Measurements from ENCODE around the gene XDH.
A peak's percentile ranks its signal among the peaks of the same experiment; 100 is the strongest.

Gene XDH

GRCh38 chr2:31414601-31415241, at the start of gene XDH:
XDH (minus strand) TSS chr2:31414742; CDS start chr2:31414666, 76 bp downstream.
- DNase-seq = no peak

- DNase-seq = no peak
Observed at GRCh38 chr2:31457651-31458050, 43.1 kb upstream of the XDH start.

- no peak for DNase-seq
Observed at GRCh38 chr2:31446848-31447247, 32.3 kb upstream of the XDH start.

- DNase-seq = no peak
Observed at GRCh38 chr2:31442376-31442775, 27.8 kb upstream of the XDH start.

GRCh38 chr2:31440764-31441163, 26.2 kb upstream of the XDH start:
- no peak for DNase-seq

GRCh38 chr2:31434911-31435310, 20.4 kb upstream of the XDH start:
- no peak for DNase-seq

- DNase-seq = no peak
Observed at GRCh38 chr2:31433541-31433940, 19.0 kb upstream of the XDH start.

- DNase-seq = no peak
Observed at GRCh38 chr2:31430439-31431165, 16.1 kb upstream of the XDH start.

- no peak for DNase-seq
Observed at GRCh38 chr2:31429759-31430438, 15.4 kb upstream of the XDH start.

- DNase-seq = no peak
Observed at GRCh38 chr2:31429040-31429439, 14.5 kb upstream of the XDH start.

GRCh38 chr2:31428001-31428418, 13.5 kb upstream of the XDH start:
- DNase-seq = no peak

- no peak for DNase-seq
Observed at GRCh38 chr2:31426096-31426495, 11.6 kb upstream of the XDH start.

GRCh38 chr2:31421634-31422033, 7.1 kb upstream of the XDH start:
- DNase-seq = no peak

- no peak for DNase-seq
Observed at GRCh38 chr2:31420936-31421335, 6.4 kb upstream of the XDH start.

- no peak for DNase-seq
Observed at GRCh38 chr2:31419386-31419785, 4.8 kb upstream of the XDH start.

- no peak for DNase-seq
Observed at GRCh38 chr2:31415421-31415820, 879 bp upstream of the XDH start.

- DNase-seq = peak in 1 of 2 experiments; percentile 14
Observed at GRCh38 chr2:31413862-31414550, 536 bp downstream of the XDH start.

GRCh38 chr2:31413025-31413424, 1.5 kb downstream of the XDH start:
- DNase-seq = no peak

- DNase-seq = no peak
Observed at GRCh38 chr2:31411771-31412170, 2.8 kb downstream of the XDH start.

- no peak for DNase-seq
Observed at GRCh38 chr2:31406593-31407385, 7.8 kb downstream of the XDH start.

GRCh38 chr2:31404827-31405226, 9.7 kb downstream of the XDH start:
- no peak for DNase-seq

- DNase-seq = no peak
Observed at GRCh38 chr2:31404302-31404701, 10.2 kb downstream of the XDH start.

- DNase-seq = no peak
Observed at GRCh38 chr2:31402388-31402787, 12.2 kb downstream of the XDH start.
